ENCODE data around the gene SLC25A21. TPM values are rescaled to one million over a fixed set of nuclear protein-coding genes. Genes with fewer than 3 reads are reported as not detected.

Gene SLC25A21
- total and polyA plus RNA-seq, 4 experiments from 2014 or later = not detected

- Histone ChIP-seq H3K4me1 (ENCODE audit: insufficient read depth, low read length) (no peaks in the 10 kb centered on the region), H3K27me3 (ENCODE audit: insufficient read depth, low read length) (no peaks in the 10 kb centered on the region), H3K36me3 (ENCODE audit: insufficient read depth, low read length) (no peaks in the 10 kb centered on the region), H3K4me3 (ENCODE audit: low read length in 2 of 2) (no peak overlapping the region), H3K27ac (ENCODE audit: low read depth, low read length) (no peak overlapping the region), H3K9me3 (ENCODE audit: control insufficient read depth in 1 of 2, low read length in 2 of 2) (no peaks in the 10 kb centered on the region)
- ChIA-PET POLR2A (ENCODE audit: partially characterized antibody) (no interaction called here), CTCF (ENCODE audit: partially characterized antibody) (no interaction called here)
- H3K4me3 Mint-ChIP-seq = no peak overlapping the region
- intact Hi-C loops (cut with micrococcal nuclease) = no loop called here
- H3K27ac Mint-ChIP-seq = no peak overlapping the region
- no peaks in the 10 kb centered on the region for H3K4me1 Mint-ChIP-seq
- H3K36me3 Mint-ChIP-seq = no peaks in the 10 kb centered on the region
- no peaks in the 10 kb centered on the region for H3K27me3 Mint-ChIP-seq
- H3K9me3 Mint-ChIP-seq = peaks cover 0 to 4% (median 0%) of the 10 kb centered on the region in 8 donors
- DNase-seq = no peak
Measured at GRCh38 chr14:36971263-36971855, 201.0 kb downstream of the SLC25A21 start.

GRCh38 chr14:36967892-36968555, 204.4 kb downstream of the SLC25A21 start:
- Histone ChIP-seq H3K4me1 (ENCODE audit: insufficient read depth, low read length) (no peaks in the 10 kb centered on the region), H3K27ac (ENCODE audit: low read depth, low read length) (no peak overlapping the region), H3K4me3 (ENCODE audit: low read length in 2 of 2) (no peak overlapping the region), H3K27me3 (ENCODE audit: insufficient read depth, low read length) (no peaks in the 10 kb centered on the region), H3K9me3 (ENCODE audit: control insufficient read depth in 1 of 2, low read length in 2 of 2) (no peaks in the 10 kb centered on the region), H3K36me3 (ENCODE audit: insufficient read depth, low read length) (no peaks in the 10 kb centered on the region)
- no peak for DNase-seq
- Mint-ChIP-seq H3K27me3 (no peaks in the 10 kb centered on the region), H3K27ac (no peak overlapping the region), H3K9me3 (peaks cover 0 to 2% (median 0%) of the 10 kb centered on the region in 8 donors), H3K36me3 (no peaks in the 10 kb centered on the region), H3K4me3 (no peak overlapping the region), H3K4me1 (no peaks in the 10 kb centered on the region)
- ChIA-PET CTCF (ENCODE audit: partially characterized antibody) (no interaction called here), POLR2A (ENCODE audit: partially characterized antibody) (no interaction called here)
- intact Hi-C loops (cut with micrococcal nuclease) = no loop called here

GRCh38 chr14:36955967-36956366, 216.4 kb downstream of the SLC25A21 start:
- Mint-ChIP-seq H3K36me3 (no peaks in the 10 kb centered on the region), H3K4me3 (no peak overlapping the region), H3K4me1 (no peaks in the 10 kb centered on the region), H3K27me3 (no peaks in the 10 kb centered on the region), H3K27ac (no peak overlapping the region), H3K9me3 (peaks cover 0 to 2% (median 0%) of the 10 kb centered on the region in 8 donors)
- Histone ChIP-seq H3K36me3 (ENCODE audit: insufficient read depth, low read length) (no peaks in the 10 kb centered on the region), H3K4me1 (ENCODE audit: insufficient read depth, low read length) (no peaks in the 10 kb centered on the region), H3K27me3 (ENCODE audit: insufficient read depth, low read length) (no peaks in the 10 kb centered on the region), H3K27ac (ENCODE audit: low read depth, low read length) (no peak overlapping the region), H3K9me3 (ENCODE audit: control insufficient read depth in 1 of 2, low read length in 2 of 2) (no peaks in the 10 kb centered on the region), H3K4me3 (ENCODE audit: low read length in 2 of 2) (no peak overlapping the region)
- DNase-seq = no peak
- intact Hi-C loops (cut with micrococcal nuclease) = no loop called here
- POLR2A ChIA-PET (ENCODE audit: partially characterized antibody) = no interaction called here
- CTCF ChIA-PET (ENCODE audit: partially characterized antibody) = no interaction called here

GRCh38 chr14:36955376-36955775, 217.0 kb downstream of the SLC25A21 start:
- intact Hi-C loops (cut with micrococcal nuclease) = no loop called here
- H3K4me3 Mint-ChIP-seq = no peak overlapping the region
- no peaks in the 10 kb centered on the region for H3K27me3 Mint-ChIP-seq

GRCh38 chr14:36952689-36953088, 219.7 kb downstream of the SLC25A21 start:
- CTCF ChIA-PET (ENCODE audit: partially characterized antibody) = interaction anchor here (1.6 kb wide), 1 partner anchor 10 kb away, joined by 11 read pairs; no protein-coding TSS in a partner anchor

More at GRCh38 chr14:36955376-36955775, 217.0 kb downstream of the SLC25A21 start:
- CTCF ChIA-PET (ENCODE audit: partially characterized antibody) = no interaction called here
- H3K4me1 ChIP-seq (ENCODE audit: insufficient read depth, low read length) = no peaks in the 10 kb centered on the region
- H3K4me3 ChIP-seq (ENCODE audit: low read length in 2 of 2) = no peak overlapping the region
- POLR2A ChIA-PET (ENCODE audit: partially characterized antibody) = no interaction called here
- no peak overlapping the region for H3K27ac ChIP-seq (ENCODE audit: low read depth, low read length)
- Mint-ChIP-seq H3K27ac (no peak overlapping the region), H3K9me3 (peaks cover 0 to 3% (median 0%) of the 10 kb centered on the region in 8 donors), H3K36me3 (no peaks in the 10 kb centered on the region), H3K4me1 (no peaks in the 10 kb centered on the region)
- no peak for DNase-seq
- no peaks in the 10 kb centered on the region for H3K27me3 ChIP-seq (ENCODE audit: insufficient read depth, low read length)
- no peaks in the 10 kb centered on the region for H3K36me3 ChIP-seq (ENCODE audit: insufficient read depth, low read length)
- no peaks in the 10 kb centered on the region for H3K9me3 ChIP-seq (ENCODE audit: control insufficient read depth in 1 of 2, low read length in 2 of 2)

GRCh38 chr14:36951380-36951911, 221.0 kb downstream of the SLC25A21 start:
- H3K27me3 Mint-ChIP-seq = peaks cover 0 to 1% of the 10 kb centered on the region in 2 donors
- H3K36me3 ChIP-seq (ENCODE audit: insufficient read depth, low read length) = no peaks in the 10 kb centered on the region
- H3K36me3 Mint-ChIP-seq = no peaks in the 10 kb centered on the region
- no peaks in the 10 kb centered on the region for H3K27me3 ChIP-seq (ENCODE audit: insufficient read depth, low read length)
- H3K4me1 ChIP-seq (ENCODE audit: insufficient read depth, low read length) = no peaks in the 10 kb centered on the region
- no peak overlapping the region for H3K27ac Mint-ChIP-seq
- H3K4me3 ChIP-seq (ENCODE audit: low read length in 2 of 2) = no peak overlapping the region
- ChIA-PET POLR2A (ENCODE audit: partially characterized antibody) (no interaction called here), CTCF (ENCODE audit: partially characterized antibody) (no interaction called here)
- peaks cover 0 to 3% (median 0%) of the 10 kb centered on the region in 8 donors for H3K9me3 Mint-ChIP-seq
- intact Hi-C loops (cut with micrococcal nuclease) = no loop called here
- H3K4me1 Mint-ChIP-seq = no peaks in the 10 kb centered on the region
- no peak overlapping the region for H3K27ac ChIP-seq (ENCODE audit: low read depth, low read length)
- no peak overlapping the region for H3K4me3 Mint-ChIP-seq
- no peaks in the 10 kb centered on the region for H3K9me3 ChIP-seq (ENCODE audit: control insufficient read depth in 1 of 2, low read length in 2 of 2)
- no peak for DNase-seq

More at GRCh38 chr14:36952689-36953088, 219.7 kb downstream of the SLC25A21 start:
- H3K36me3 ChIP-seq (ENCODE audit: insufficient read depth, low read length) = no peaks in the 10 kb centered on the region
- H3K9me3 ChIP-seq (ENCODE audit: control insufficient read depth in 1 of 2, low read length in 2 of 2) = no peaks in the 10 kb centered on the region
- Mint-ChIP-seq H3K9me3 (peaks cover 0 to 3% (median 0%) of the 10 kb centered on the region in 8 donors), H3K27ac (no peak overlapping the region), H3K36me3 (no peaks in the 10 kb centered on the region), H3K27me3 (peaks cover 0 to 1% of the 10 kb centered on the region in 2 donors), H3K4me3 (no peak overlapping the region), H3K4me1 (no peaks in the 10 kb centered on the region)
- no peak overlapping the region for H3K4me3 ChIP-seq (ENCODE audit: low read length in 2 of 2)
- H3K27ac ChIP-seq (ENCODE audit: low read depth, low read length) = no peak overlapping the region
- POLR2A ChIA-PET (ENCODE audit: partially characterized antibody) = no interaction called here
- no peaks in the 10 kb centered on the region for H3K27me3 ChIP-seq (ENCODE audit: insufficient read depth, low read length)
- H3K4me1 ChIP-seq (ENCODE audit: insufficient read depth, low read length) = no peaks in the 10 kb centered on the region
- intact Hi-C loops (cut with micrococcal nuclease) = no loop called here
- no peak for DNase-seq

GRCh38 chr14:36950812-36951211, 221.6 kb downstream of the SLC25A21 start:
- H3K9me3 ChIP-seq (ENCODE audit: control insufficient read depth in 1 of 2, low read length in 2 of 2) = no peaks in the 10 kb centered on the region
- H3K9me3 Mint-ChIP-seq = peaks cover 0 to 3% (median 0%) of the 10 kb centered on the region in 8 donors
- H3K4me1 ChIP-seq (ENCODE audit: insufficient read depth, low read length) = no peaks in the 10 kb centered on the region
- no peak overlapping the region for H3K4me3 Mint-ChIP-seq
- no peaks in the 10 kb centered on the region for H3K36me3 ChIP-seq (ENCODE audit: insufficient read depth, low read length)
- H3K27me3 ChIP-seq (ENCODE audit: insufficient read depth, low read length) = no peaks in the 10 kb centered on the region
- H3K4me3 ChIP-seq (ENCODE audit: low read length in 2 of 2) = no peak overlapping the region
- no peaks in the 10 kb centered on the region for H3K4me1 Mint-ChIP-seq
- POLR2A ChIA-PET (ENCODE audit: partially characterized antibody) = no interaction called here
- H3K36me3 Mint-ChIP-seq = no peaks in the 10 kb centered on the region
- intact Hi-C loops (cut with micrococcal nuclease) = no loop called here
- peaks cover 0 to 1% of the 10 kb centered on the region in 2 donors for H3K27me3 Mint-ChIP-seq
- no peak overlapping the region for H3K27ac ChIP-seq (ENCODE audit: low read depth, low read length)
- CTCF ChIA-PET (ENCODE audit: partially characterized antibody) = no interaction called here
- DNase-seq = no peak
- H3K27ac Mint-ChIP-seq = no peak overlapping the region
